Sigmoid colon (tissue), 4 donors: Measurements from ENCODE around the gene ARHGEF28.

Experiments used
- CTCF ChIP-seq, 4 experiments: fragments of 450-650 bp in 3 of 4; fragments of 200-600 bp in 1 of 4; IDR thresholded peaks; one replicate each; pipeline ENCODE4 v1.5.1; 2016 to 2019; ENCODE audit warnings: antibody characterized with exemption in 4 of 4, mild to moderate bottlenecking in 3 of 4, moderate library complexity in 2 of 4
- POLR2A ChIP-seq, 2 donors: fragments of 450-650 bp; IDR thresholded peaks; one replicate each; pipeline ENCODE4 v1.6.1; 2016; ENCODE audit warnings: antibody characterized with exemption in 2 of 2, mild to moderate bottlenecking in 2 of 2, moderate library complexity in 2 of 2
- POLR2AphosphoS5 ChIP-seq, 4 donors: sonication (generic); formaldehyde crosslinking; IDR thresholded peaks; one replicate each; pipeline ENCODE4 v1.6.1; 2017; ENCODE audit warnings: antibody characterized with exemption in 4 of 4

- TF ChIP-seq CTCF (IDR thresholded peaks at IDR 0.05): no peak
- TF ChIP-seq POLR2AphosphoS5 (IDR thresholded peaks at IDR 0.05): no peak
- no peak for TF ChIP-seq POLR2A (IDR thresholded peaks at IDR 0.05)
Observed at GRCh38 chr5:73629456-73629855, 3.5 kb downstream of the ARHGEF28 start.
